ENCODE results near the gene KIF13A.
"Not testable (repeated sequence)": the region's sequence is repeated elsewhere in the genome, so short reads cannot be mapped to it uniquely, and the experiment has no call there.

The KIF13A gene

GRCh38 chr6:17870300-17871188 is 116.9 kb downstream of the KIF13A start:
- no peak for DNase-seq (ENCODE audit: low read depth)

GRCh38 chr6:17869753-17870050 is 117.7 kb downstream of the KIF13A start:
- DNase-seq (ENCODE audit: low read depth): no peak

- no peak for DNase-seq (ENCODE audit: low read depth)
These were observed 118.3 kb downstream of the KIF13A start for GRCh38 chr6:17869010-17869752.

- no peak for DNase-seq (ENCODE audit: low read depth)
These were observed 119.6 kb downstream of the KIF13A start for GRCh38 chr6:17867880-17868279.

GRCh38 chr6:17866876-17867444 is 120.5 kb downstream of the KIF13A start:
- no peak for DNase-seq (ENCODE audit: low read depth)

GRCh38 chr6:17865798-17866725 is 121.4 kb downstream of the KIF13A start:
- DNase-seq (ENCODE audit: low read depth): no peak

- no peak for DNase-seq (ENCODE audit: low read depth)
These were observed 122.2 kb downstream of the KIF13A start for GRCh38 chr6:17865243-17865642.

- no peak for DNase-seq (ENCODE audit: low read depth)
These were observed 123.3 kb downstream of the KIF13A start for GRCh38 chr6:17863901-17864754.

- DNase-seq (ENCODE audit: low read depth): no peak
These were observed 126.1 kb downstream of the KIF13A start for GRCh38 chr6:17861361-17861760.

GRCh38 chr6:17859846-17860245 is 127.6 kb downstream of the KIF13A start:
- no peak for DNase-seq (ENCODE audit: low read depth)

- DNase-seq (ENCODE audit: low read depth): no peak
These were observed 128.9 kb downstream of the KIF13A start for GRCh38 chr6:17858584-17858983.

- DNase-seq (ENCODE audit: low read depth): not testable (repeated sequence)
These were observed 130.2 kb downstream of the KIF13A start for GRCh38 chr6:17857188-17857587.

GRCh38 chr6:17856306-17856705 is 131.1 kb downstream of the KIF13A start:
- no peak for DNase-seq (ENCODE audit: low read depth)

GRCh38 chr6:17855381-17855780 is 132.1 kb downstream of the KIF13A start:
- no peak for DNase-seq (ENCODE audit: low read depth)

- no peak for DNase-seq (ENCODE audit: low read depth)
These were observed 133.9 kb downstream of the KIF13A start for GRCh38 chr6:17853533-17853932.

GRCh38 chr6:17851720-17852161 is 135.7 kb downstream of the KIF13A start:
- DNase-seq (ENCODE audit: low read depth): no peak

- DNase-seq (ENCODE audit: low read depth): no peak
These were observed 136.3 kb downstream of the KIF13A start for GRCh38 chr6:17851001-17851719.

GRCh38 chr6:17850281-17850680 is 137.2 kb downstream of the KIF13A start:
- no peak for DNase-seq (ENCODE audit: low read depth)

GRCh38 chr6:17847203-17847760 is 140.2 kb downstream of the KIF13A start:
- no peak for DNase-seq (ENCODE audit: low read depth)

GRCh38 chr6:17846762-17847161 is 140.7 kb downstream of the KIF13A start:
- no peak for DNase-seq (ENCODE audit: low read depth)
